GM21381 (cell line): ENCODE measurements around the gene PDE4A.
"Not testable (repeated sequence)": the region's sequence is repeated elsewhere in the genome, so short reads cannot be mapped to it uniquely, and the experiment has no call there.

ENCODE experiments used
- ATAC-seq: cut with Tn5 transposase; IDR thresholded peaks from one replicate; pipeline ENCODE4 v1.9.1; 2021; ENCODE audit warnings: mild to moderate bottlenecking, moderate library complexity; ENCODE audit not compliant: unreplicated experiment

PDE4A gene

DNA sequence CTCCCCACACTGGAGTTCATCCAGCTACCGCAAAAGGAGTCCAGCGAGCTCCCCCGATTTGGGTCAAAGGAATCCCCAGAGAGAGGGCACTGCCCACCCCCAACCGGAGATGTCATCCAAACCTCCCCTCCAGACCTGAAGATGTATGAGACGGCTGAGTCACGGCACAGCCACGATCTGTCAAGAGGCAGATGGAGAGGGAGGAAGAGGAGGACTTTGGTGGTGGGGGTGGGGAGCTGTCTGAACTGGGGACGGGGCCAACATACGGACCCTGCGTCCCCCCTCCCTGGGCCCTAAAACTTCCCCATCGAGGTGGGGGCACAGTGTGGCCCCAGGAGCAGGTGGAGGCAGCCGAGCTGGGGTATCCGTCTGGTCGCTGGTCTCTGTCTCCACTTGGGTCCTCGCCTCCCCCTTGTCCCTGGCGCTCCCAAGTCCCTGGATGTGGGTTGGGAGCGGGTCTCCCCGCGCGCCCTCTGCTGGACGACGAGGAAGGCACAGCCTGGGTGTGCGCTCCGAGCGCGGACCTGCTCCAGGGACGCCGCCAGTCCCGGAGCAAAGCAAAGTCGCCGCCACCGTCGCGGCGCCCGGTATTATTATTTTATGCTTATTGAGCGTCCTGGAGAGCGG, 3.8 kb downstream of the PDE4A start:
- ATAC-seq, result no peak

DNA sequence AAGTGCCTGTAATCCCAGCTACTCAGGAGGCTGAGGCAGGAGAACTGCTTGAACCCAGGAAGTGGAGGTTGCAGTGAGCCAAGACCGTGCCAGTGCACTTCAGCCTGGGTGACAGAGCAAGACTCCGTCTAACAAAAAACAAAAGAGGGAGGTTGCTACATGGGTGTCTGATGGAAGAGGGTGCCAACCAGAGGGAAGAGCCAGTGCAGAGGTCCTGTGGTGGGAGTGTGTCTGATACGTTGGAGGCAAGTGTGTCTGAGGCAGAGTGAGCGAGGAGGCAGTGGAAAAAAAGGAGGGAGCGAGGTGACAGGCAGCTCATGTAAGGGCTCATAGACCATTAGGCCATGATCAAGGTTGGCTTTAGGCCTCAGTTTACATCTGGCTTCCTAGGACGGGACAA, 6.8 kb downstream of the PDE4A start:
- ATAC-seq, result no peak

DNA sequence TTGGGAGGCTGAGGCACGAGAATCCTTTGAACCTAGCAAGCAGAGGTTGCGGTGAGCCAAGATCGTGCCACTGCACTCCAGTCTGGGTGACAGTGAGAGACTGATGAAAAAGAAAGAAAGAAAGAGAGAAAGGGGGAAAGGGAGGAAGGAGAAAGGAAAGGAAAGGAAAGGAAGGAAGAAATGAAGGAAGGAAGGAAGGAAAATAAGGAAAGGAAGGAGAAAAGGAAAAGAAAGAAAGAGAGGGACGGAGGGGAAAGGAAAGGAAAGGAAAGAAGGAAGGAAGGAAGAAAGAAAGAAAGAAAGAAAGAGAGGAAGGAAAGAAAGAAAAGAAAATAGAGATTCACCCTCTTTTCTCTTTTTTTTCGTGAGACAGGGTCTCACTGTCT, 8.7 kb downstream of the PDE4A start:
- ATAC-seq, result no peak

DNA sequence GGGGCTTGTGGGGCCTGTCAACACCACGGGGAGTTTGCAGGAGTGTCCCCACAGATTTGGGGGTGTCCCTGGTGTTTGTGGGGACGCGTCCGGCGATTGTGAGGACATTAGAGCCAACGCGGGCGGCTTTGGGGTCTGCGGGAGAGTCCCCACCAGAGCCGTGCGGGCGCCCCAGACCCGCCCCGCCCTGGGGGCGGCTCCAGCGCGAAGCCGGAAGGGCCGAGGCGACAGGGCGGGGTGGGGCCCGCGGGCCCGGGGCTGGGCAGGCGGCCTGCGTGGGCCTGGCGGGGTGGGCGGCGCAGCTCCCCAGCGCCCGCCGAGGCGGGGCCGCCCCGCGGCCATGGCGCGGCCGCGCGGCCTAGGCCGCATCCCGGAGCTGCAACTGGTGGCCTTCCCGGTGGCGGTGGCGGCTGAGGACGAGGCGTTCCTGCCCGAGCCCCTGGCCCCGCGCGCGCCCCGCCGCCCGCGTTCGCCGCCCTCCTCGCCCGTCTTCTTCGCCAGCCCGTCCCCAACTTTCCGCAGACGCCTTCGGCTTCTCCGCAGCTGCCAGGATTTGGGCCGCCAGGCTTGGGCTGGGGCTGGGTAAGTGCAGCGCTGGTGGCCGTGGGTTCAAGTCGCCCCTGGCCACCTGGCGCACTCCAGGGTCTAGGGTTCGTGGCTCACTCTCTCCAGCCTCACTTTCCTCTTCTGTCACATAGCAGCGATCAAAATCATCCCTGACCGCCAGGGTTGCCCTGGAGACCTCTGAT, 10.3 kb downstream of the PDE4A start:
- ATAC-seq, result no peak

DNA sequence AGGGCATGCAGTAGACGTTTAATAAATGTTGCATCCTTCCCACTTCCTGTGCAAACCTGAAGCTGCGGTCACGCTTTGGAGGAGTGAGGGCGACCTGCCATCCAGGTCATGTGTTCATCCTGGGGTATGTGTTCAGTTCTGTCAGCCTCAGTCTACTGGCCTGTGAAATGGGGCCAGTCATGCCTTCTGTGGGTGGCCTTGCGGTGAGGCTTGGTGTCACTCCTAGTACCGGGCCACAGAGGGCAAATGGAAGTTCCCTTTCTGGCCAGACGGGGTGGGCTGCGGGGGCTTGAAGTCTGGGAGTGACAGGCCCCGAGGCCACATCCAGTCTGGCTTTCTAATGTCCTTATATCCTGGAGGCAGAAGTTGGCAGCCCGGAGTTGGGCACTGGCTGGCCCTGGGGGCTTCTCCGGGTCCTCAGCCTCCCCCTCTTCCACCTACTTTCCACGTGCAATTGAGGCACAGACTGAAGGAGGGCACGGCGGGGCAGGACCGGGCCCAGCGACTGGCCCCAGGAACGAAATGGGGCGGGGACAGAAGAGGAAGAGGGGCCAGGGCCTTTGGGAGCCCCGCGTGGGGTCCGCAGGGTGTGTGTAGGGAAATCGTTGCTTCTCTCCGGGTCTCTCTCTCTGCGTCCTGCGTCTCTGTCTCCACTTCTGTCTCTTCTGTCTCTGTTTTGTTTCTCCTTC, 11.1 kb downstream of the PDE4A start:
- ATAC-seq, result no peak

DNA sequence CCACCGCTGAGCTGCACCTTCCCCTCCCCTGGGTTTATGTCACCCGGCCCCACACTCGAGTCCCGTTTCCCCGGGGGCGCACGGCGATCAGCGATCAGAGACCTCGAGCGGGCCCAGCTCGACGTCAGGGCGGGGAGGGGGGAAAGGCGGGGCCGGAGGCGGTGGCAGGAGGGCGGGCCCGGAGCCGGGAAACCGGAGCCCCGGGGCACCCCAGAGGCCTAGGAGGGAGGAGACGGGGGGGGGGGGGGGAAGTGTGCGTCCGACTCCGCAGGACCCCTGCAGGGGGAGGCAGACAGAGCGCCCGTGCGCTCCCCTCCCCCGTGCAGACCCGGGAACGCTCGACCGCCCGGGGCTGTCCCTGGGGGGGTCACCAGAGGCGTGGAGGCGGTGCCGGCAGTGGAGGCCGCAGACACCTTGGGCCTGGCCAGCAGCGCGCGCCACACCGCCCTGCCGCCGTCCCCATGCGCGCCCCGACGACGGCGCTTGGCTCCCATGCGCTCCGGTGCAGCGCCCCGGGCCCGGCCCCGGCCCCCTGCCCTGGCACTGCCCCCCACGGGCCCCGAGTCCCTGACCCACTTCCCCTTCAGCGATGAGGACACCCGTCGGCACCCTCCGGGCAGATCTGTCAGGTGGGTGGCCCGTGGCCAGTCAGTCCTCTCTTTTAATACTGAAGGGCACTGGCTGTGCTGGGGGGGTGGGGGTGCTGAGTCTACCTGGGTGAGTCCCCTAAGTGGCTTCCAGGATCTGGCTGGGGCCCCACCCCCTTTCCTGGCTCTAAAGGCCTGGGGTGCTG, 11.8 kb downstream of the PDE4A start:
- no peak for ATAC-seq

DNA sequence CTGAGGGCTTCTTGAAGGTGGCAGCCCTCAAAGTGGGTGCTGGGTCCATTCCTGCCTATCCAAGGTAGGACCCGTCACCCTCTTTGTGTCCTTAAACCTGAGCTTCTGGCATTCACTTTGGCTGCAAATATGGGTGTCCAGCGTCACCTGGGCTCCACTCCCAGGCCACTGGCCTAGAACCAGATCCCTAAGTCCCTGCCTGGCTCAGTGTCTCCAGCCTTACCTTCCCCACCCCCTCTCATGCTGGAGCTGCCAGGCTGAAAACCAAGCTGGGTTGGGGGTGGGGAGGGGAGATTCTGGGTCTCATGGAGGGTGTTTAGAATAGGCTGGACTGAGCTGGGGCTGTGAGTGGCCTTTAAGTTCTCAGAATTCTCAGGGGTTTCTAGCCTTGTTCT, 12.4 kb downstream of the PDE4A start:
- ATAC-seq, result no peak

DNA sequence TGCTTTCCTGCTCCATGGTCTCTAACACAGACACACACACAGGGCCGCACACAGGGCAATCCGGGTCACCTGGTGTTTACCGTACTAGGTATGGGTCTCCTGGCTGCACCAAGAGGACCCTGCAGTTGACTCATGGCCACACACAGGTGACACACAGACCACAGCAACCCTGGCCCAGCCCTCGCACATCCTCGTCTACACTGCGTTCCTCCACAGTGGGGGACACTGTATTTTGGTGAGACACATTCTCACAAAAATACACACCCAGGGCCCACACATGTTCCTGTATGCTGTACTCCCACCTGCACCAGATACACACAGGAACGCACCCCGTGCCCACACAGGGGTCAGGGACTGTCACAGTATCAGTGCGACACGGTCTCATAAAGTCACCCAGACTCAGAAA, 12.8 kb downstream of the PDE4A start:
- ATAC-seq, result no peak

DNA sequence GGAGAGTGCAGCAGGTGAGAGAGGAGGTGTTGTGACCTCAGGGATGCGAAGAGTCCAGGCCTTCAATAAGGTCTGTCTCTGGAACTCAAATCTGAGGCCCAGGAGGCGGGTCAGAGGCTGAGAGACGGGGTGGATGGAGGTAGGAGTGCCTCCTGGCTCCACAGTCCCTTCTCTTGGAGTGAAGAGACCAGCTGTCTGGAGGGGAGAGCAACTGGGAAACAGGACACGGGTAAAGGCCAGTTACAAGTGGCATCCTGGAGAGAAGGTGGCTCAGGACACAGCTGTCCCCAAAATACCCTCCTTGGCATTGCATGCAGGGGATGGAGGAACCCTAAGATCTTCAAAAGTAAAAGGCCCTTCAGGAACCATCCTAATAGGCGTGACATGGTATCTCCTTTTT, 19.2 kb downstream of the PDE4A start:
- ATAC-seq, result no peak

DNA sequence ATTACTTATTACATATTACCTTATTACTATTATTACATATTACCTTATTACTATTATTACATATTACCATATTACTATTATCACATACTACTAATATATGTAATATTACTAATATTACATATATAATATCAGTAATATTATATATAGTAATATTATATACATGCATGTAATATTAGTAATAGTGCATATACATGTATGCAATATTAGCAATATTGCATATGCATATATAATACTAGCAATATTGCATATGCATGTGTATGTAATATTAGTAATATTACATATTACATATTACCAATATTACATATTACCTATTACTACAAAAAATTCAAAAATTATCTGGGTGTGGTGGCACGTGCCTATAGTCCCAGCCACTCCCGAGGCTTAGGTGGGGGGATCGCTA, 22.4 kb downstream of the PDE4A start:
- ATAC-seq, result no peak

DNA sequence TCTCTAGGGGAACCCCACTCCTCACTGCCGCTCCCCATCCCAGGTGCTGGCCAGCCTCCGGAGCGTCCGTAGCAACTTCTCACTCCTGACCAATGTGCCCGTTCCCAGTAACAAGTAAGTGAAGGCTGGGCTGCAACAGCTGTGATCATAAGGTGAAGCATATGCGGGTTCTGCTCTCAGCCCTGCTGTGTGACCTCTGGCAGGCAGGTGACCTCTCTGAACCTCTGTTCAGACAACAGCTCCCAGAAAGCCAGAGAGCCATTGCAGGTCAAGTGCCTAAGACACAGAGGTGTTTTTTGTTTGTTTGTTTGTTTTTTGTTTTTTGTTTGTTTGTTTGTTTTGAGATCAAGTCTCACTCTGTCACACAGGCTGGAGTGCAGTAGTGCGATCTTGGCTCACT, 28.7 kb downstream of the PDE4A start:
- no peak for ATAC-seq

DNA sequence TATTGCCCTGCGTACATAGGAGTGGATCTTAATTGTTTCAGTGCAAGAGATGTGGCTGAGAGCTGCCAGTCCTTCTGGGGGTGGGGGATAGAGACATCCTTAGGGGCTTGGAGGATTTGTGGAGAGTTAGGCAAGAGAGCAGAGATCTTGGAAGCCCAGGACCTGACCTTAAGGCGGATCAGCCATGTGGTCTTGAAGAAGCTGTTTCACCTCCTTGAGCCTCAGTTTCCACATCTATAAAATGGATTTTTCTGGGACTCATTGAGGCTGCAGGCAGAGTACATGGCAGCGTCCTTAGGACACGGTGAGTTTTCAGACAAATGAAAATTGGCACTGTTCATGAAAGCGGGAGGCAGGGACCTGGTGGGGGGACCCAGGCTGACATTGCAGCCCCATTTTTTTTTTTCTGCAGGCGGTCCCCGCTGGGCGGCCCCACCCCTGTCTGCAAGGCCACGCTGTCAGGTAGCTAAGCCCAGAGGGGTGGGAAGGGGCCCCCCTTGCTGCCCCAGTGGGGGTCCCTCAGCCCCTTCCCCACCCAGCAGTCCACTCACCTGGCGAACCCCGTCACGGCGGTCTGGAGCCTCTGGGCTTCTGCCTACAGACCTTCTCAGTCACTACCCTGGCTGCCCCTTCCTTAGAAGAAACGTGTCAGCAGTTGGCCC, 30.0 kb downstream of the PDE4A start:
- no peak for ATAC-seq

DNA sequence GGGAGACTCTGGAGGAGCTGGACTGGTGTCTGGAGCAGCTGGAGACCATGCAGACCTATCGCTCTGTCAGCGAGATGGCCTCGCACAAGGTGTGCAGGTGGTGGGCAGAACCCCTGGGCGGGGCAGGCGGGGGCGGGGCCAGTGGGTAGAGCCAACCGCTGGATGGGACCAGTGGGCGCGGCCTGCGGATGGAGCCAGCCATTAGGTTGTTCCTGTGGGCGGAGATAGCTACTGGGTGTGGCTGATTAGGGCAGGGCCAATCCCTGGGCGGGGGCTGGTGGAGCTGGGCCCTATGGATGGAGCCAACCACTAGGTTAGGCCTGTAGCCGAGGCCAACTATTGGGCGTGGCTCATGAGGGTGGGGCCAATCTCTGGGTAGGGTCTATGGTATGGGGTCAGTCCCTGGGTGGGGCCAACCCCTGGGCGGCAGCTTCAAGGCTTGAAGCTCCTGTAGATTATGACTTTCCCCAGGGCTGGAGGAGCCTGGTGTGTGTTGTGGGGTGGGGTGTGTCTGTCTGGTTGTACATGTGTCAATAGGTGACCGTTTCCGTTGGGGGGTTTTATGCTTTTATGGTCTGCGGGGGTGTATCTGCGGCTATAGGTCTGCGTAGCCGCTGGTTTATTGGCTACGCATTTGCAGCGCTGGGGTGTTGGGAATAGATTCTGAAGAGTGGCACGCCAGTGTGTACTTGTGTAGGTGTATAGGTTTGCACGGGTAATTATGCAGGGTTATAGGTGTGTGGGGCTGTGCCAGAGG, 30.7 kb downstream of the PDE4A start:
- ATAC-seq, result no peak

DNA sequence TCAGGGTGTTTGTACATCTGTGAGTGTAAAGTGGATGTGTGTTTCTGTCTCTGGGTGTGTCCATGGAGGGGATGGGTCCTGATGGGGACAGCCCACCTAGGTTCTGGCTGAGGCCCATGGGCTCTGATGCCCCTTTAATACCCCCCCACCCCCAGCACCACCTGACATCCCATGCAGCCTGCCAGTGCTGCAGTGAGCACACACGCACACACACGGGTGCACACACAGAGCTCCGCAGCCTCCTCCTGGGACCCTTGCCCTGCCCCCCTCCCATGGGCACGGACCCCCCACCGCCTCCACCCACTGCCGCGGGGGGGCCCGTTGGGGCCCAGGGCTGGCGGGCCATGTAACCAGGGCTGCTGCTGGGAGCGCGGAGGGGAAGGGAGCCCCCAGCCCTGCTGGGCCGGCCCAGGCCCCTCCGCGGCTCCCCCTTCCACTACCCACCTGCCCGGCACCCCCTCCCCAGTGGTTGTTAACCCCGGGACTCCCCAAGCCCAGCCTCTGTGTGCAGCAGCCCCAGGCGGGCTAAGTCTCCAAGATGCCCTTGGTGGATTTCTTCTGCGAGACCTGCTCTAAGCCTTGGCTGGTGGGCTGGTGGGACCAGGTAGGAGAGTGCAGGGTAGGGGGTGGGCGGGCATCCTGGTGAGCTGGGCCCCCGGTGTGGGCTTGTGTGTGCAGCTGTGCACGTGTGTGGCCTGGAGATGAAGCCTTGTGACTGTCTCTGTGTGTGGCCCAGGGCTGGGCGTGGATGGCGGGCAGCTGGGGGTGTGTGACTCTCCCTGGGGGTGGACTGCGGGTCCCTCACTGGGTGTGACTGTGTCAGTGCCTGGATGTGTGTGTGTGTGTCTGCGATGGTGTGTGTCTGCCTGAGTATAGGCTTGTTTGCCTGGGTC, 32.6 kb downstream of the PDE4A start:
- ATAC-seq, result no peak

DNA sequence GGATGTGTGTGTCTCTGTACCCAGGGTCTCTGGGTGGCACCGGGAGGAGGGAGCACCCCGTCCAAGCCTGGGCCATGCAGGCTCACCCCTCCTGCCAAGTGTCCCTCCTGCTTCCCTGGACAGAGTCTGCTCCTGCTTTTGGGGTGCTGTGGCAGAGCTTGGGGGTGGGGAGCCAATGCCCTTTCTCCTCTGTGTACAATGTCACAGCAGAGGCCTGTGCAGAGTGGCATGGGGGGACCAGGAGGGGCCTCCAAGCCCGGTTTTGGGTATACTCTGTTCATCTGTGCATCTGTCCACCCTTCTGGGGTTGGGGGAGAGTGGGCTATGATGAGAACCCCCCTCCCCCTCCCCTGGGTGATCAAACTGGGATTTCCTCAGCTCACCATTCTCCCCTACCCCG, 33.5 kb downstream of the PDE4A start:
- no peak for ATAC-seq

DNA sequence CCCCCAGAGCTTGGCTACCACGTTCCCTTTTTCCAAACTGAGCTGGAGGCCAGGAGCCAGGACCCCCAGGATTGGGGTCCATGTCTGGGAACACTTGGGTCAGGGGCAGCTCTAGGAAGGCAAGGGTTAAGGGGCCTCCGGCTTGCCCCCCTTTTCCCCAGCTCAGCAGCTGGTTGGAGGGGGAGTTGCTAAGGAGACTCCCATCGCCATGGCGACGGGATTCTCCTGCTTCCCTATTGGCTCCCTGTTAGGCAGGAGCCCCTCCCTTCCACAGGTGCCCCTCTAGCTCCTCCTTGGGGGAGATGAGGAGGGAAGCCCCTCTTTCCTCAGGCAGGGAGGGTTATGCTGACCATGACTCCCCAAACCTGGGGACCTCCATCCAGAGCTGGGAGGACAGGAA, 33.9 kb downstream of the PDE4A start:
- ATAC-seq, result no peak

DNA sequence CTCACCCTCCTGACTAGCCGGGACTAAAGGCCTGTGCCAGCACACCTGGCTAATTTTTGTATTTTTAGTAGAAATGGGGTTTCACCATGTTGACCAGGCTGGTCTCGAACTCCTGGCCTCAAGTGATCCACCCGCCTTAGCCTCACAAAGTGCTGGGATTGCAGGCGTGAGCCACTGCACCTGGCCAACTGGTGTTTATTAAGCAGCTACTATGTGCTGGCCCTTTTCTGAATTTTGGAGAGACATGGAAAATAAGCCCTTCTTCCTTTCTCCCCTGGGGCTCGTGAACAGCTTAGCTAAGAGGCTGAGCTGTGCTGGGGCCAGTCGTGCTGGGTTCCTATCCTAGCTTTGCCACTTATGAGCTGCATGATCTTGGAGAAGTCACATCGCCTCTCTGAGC, 38.4 kb downstream of the PDE4A start:
- ATAC-seq, result not testable (repeated sequence)

DNA sequence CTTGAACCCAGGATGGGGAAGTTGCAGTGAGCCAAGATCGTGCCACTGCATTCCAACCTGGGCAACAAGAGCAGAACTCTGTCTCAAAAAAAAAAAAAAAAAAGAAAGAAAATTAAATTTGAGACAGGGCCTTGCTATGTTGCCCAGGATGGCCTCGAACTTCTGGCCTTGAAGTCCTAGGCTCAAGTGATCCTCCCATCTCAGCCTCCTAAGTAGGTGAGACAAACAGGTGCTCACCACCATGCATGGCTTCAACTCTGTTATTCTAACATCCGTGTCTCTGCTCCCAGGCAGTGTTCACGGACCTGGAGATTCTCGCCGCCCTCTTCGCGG, 40.3 kb downstream of the PDE4A start:
- no peak for ATAC-seq
